Astrocyte of the spinal cord (primary cell): ENCODE data around the gene MST1.

Experiments used
- DNase-seq: peaks from one replicate; pipeline ENCODE4 v3.0.0; 2011; ENCODE audit warnings: low read depth, low spot score
- H3K4me3 ChIP-seq: 2 replicates; pipeline ENCODE4 v1.5.1; 2011; ENCODE audit warnings: low read depth, mild to moderate bottlenecking, low read length, moderate library complexity
- CTCF ChIP-seq: IDR thresholded peaks from 2 replicates; pipeline ENCODE4 v1.5.1; 2012; ENCODE audit warnings: low read depth, mild to moderate bottlenecking, low read length, inconsistent platforms
- in situ Hi-C: cut with HindIII; loops from 2 replicates; pipeline ENCODE4 v1.10.0; 2017; ENCODE audit warnings: low sequenced_read_pairs

Gene MST1

GRCh38 chr3:49661281-49661680 is 28.0 kb downstream of the MST1 start:
- no peak for DNase-seq
- H3K4me3 ChIP-seq: no peak overlapping the region
- TF ChIP-seq CTCF: no peak
- in situ Hi-C loops: no loop called here

GRCh38 chr3:49659756-49660155 is 29.5 kb downstream of the MST1 start:
- no peak for DNase-seq
- no peak overlapping the region for H3K4me3 ChIP-seq
- no peak for TF ChIP-seq CTCF
- in situ Hi-C loops: no loop called here

- no peak for DNase-seq
- in situ Hi-C loops: no loop called here
- no peak overlapping the region for H3K4me3 ChIP-seq
- TF ChIP-seq CTCF: no peak
Measured at GRCh38 chr3:49658711-49659110, 30.6 kb downstream of the MST1 start.

- no peak overlapping the region for H3K4me3 ChIP-seq
- TF ChIP-seq CTCF: no peak
- in situ Hi-C loops: no loop called here
- no peak for DNase-seq
Measured at GRCh38 chr3:49657208-49657915, 31.9 kb downstream of the MST1 start.

GRCh38 chr3:49656541-49657112 is 32.6 kb downstream of the MST1 start:
- H3K4me3 ChIP-seq: no peak overlapping the region
- peak; percentile 39 for TF ChIP-seq CTCF
- in situ Hi-C loops: no loop called here
- DNase-seq: no peak

GRCh38 chr3:49655731-49656285 is 33.5 kb downstream of the MST1 start:
- TF ChIP-seq CTCF: no peak

More at GRCh38 chr3:49655731-49656285, 33.5 kb downstream of the MST1 start:
- H3K4me3 ChIP-seq: no peak overlapping the region
- in situ Hi-C loops: no loop called here
- DNase-seq: no peak
